ENCODE results near the gene CYLD.

DNA sequence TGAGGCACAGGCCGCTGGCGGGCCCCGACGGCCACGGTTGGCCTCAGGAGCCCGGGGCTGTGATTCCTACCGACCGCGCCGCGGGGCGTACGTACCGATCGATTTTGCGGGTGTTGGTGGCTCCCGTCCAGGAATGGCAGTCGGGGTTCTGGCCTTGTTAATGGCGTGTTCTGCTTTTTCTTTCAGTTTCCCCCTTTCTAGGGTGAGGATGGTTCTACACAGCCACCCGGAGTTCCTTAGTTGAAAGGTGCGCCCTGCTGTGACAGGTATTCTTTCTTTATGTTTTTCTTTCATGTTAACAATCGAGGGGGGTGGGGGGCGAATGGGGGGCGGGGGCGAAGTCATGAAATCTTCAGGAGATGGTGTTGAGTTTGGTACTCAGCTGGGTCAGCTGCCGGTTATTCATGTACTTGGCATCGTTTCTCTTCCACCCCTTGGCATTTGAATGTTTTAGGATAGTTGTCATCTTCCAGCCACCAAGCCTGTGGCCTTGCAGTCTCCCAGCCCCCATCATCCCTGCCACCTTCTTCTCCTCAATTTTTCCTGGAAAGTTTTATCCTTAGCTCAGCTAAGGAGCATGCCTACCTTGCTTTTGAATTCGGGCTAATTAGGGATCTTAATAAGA, 802 bp downstream of the CYLD start:
- TF ChIP-seq EGR1 (IDR thresholded peaks at IDR 0.05): no peak
- no peak for TF ChIP-seq RAD21 (IDR thresholded peaks at IDR 0.05; ENCODE audit: low read depth)
- no peak for TF ChIP-seq CEBPB (IDR thresholded peaks at IDR 0.05)
- no peak for TF ChIP-seq EP300 (IDR thresholded peaks at IDR 0.05; ENCODE audit: borderline replicate concordance)
